Head of caudate nucleus (tissue), 42 donors: Measurements from ENCODE around the gene APBB1IP.
"Not testable (repeated sequence)": the region's sequence is repeated elsewhere in the genome, so short reads cannot be mapped to it uniquely, and the experiment has no call there.

Experiments used
- DNase-seq, 42 donors: peaks; one replicate each; pipeline versions ENCODE4 v3.0.0 to v3.0.0-alpha.2; 2020 to 2021; ENCODE audit warnings: mixed read lengths in 7 of 42
- intact Hi-C: fragments of 100-400 bp; cut with DNase I; formaldehyde crosslinking; loops from one replicate; pipeline ENCODE4 v1.15.0; 2022

The APBB1IP gene, protein sequence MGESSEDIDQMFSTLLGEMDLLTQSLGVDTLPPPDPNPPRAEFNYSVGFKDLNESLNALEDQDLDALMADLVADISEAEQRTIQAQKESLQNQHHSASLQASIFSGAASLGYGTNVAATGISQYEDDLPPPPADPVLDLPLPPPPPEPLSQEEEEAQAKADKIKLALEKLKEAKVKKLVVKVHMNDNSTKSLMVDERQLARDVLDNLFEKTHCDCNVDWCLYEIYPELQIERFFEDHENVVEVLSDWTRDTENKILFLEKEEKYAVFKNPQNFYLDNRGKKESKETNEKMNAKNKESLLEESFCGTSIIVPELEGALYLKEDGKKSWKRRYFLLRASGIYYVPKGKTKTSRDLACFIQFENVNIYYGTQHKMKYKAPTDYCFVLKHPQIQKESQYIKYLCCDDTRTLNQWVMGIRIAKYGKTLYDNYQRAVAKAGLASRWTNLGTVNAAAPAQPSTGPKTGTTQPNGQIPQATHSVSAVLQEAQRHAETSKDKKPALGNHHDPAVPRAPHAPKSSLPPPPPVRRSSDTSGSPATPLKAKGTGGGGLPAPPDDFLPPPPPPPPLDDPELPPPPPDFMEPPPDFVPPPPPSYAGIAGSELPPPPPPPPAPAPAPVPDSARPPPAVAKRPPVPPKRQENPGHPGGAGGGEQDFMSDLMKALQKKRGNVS

DNA sequence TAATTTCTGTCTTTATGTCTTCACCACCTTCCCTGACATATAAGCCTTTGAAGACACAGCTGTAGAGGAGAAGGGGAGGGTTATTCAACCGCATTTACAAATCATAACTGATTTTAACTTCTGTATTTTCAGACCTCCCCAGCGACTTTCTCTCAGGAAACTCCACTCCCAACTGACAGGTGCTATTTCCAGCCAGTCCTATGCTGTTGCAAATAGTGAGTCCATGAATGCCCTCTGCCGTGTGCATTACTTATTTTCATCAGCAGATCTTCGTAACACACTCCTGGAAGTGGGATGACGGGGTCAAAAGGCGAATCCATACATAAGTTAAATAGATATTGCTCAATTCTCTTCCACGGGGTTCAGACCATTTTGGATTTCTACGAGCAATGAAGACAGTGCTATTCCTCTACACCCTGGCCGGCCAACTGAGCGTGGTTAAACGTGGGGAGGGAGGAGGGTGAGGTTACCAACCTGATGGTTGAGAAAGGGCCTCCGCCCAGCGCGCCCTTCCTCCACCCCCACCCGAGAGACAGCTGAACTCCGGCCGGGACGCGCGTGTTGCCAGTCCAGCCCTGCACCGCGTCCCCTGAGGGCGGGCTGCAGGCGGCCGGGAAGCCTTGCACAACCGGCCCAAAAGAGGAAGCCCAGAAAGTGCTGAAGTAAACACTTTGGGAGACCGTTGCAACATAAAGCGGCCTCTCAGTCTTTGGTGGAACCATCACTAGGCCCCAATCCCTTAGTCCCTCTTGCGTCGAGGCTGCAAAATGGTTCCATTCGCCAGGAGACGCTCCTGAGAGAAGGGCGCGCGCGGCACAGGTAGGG is at the start of gene APBB1IP:
TSS of gene APBB1IP (plus strand) at position 705 of the 825 bp plus-strand sequence. CDS start 53,986 bp downstream, outside the sequence.
- DNase-seq, result peak; percentile 9 to 84 (median 46)
- intact Hi-C loops, result no loop called here

GRCh38 chr10:26389533-26389932 is 48.6 kb upstream of the APBB1IP start:
- no peak for DNase-seq
- intact Hi-C loops, result no loop called here

GRCh38 chr10:26391701-26392695 is 46.1 kb upstream of the APBB1IP start:
- intact Hi-C loops, result no loop called here
- peak in 27 of 42 donors; percentile 4 to 51 (median 28) for DNase-seq

GRCh38 chr10:26398353-26398752 is 39.8 kb upstream of the APBB1IP start:
- DNase-seq, intact Hi-C loops: not testable (repeated sequence)

DNA sequence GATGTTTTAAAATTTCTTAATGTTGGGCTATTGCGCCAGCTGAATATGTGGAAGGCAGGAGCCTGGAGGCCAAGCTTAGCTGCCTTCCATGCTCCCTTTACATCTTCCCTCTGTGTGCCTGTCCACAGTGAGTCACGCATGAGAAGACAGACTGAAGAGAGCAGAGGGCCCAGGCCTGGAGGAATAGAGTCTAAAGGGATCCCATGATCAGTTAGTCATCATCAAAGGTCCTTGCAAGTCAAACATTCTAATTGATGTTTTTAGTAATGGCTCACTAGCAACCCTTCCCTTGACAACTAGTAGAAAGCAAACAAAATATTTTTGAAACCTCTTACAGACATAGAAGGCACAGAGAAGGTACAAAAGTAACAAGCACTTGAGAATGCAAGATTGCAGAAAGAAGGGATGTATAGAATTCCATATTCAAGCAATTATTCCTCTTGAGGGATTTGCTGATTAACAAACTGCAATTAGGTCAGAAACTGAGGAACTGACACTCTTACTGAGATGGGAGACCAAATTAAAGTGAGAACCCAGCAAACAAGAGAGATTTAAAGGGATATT is 30.7 kb upstream of the APBB1IP start:
- intact Hi-C loops, result no loop called here
- DNase-seq, result no peak

DNA sequence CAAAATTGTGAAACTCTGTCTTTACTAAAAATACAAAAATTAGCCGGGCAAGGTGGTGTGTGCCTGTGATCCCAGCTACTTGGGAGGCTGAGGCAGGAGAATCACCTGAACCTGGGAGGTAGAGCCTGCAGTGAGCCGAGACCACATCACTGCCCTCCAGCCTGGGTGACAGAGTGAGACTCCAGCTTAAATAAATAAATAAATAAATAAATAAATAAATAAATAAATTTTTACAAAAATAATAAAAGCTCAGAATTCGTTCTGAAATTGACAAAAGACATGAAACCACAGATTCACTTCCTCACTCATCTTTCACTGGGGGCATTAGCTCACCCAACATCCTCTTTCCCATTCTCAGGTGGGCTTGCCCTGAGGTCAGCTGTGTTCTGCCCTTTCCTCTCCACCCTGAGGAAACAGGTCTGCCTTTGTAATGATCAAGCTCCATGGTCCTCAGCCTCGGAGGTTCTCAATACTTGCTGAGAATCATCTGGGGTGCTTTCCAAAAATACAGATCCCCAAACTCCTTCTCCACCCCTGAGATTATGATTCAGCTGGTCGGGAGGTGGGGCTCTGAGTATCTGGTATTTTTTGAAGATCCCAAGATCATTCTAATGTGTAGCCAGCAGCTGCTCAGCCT is 29.2 kb upstream of the APBB1IP start:
- DNase-seq, result no peak
- intact Hi-C loops, result no loop called here

GRCh38 chr10:26410356-26410755 is 27.8 kb upstream of the APBB1IP start:
- DNase-seq, result no peak
- intact Hi-C loops, result no loop called here

DNA sequence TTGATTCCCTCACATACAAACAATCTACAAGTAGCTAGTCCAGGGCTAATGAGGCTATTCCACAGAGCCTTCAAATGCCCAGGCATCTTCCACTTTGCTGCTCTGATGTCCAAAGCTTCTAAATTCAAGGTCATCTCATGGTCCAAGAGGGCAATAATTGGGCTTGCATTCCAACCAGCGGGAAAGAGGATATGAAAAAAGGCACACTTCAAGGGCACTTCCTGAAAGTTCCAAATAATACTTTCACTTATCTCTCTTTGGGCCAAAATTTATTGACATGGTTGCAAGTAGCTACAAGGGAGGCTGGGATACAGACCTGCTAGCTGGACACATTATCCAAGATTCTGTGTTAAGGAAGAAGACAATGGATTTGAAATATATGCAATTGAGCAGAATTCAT is 25.2 kb upstream of the APBB1IP start:
- no peak for DNase-seq

DNA sequence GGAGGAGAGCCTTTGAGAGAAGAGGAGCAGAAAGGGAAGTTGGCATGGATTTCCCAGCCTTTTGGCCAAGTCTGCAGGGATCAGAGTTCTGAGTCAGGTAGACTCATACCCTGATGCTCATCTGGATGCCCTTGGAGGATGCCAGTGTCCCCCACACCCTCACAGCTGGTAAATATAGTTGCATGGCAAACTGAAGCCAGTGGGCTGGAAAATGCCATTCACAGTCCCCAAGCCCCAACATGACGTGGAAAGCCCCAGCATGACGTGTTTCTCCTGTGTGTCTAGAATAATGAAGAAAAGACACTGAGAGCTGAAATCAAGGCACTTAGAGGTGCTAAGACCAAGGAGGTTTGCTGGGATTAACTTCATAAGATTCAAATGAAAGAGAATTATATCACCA is 24.8 kb upstream of the APBB1IP start:
- intact Hi-C loops, result no loop called here
- no peak for DNase-seq

More for the DNA sequence above, 25.2 kb upstream of the APBB1IP start:
- intact Hi-C loops, result no loop called here

- DNase-seq, result no peak
- intact Hi-C loops, result no loop called here
These were observed 21.0 kb upstream of the APBB1IP start for GRCh38 chr10:26417136-26417535.

GRCh38 chr10:26422977-26423376 is 15.2 kb upstream of the APBB1IP start:
- DNase-seq, result no peak
- intact Hi-C loops, result no loop called here

DNA sequence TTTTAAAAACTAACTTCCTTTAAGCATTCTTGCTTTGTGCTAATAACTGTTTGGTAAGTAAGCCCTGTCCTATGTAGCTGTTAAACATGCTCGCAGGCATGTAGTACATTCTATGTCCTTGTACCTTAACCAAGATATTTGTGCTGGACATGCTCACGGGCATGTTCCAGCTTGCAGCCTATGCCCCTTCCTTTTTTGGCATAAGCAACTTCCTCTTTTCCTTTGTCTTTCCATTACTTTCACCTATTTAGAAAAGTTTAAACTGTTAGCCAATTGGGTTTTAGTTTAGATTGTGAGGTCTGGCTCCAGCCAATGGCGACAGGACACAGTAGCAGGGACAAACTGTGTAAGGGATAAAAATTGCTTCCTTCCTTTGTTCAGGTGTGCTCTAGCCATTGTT is 14.4 kb upstream of the APBB1IP start:
- DNase-seq, result no peak
- intact Hi-C loops, result no loop called here

DNA sequence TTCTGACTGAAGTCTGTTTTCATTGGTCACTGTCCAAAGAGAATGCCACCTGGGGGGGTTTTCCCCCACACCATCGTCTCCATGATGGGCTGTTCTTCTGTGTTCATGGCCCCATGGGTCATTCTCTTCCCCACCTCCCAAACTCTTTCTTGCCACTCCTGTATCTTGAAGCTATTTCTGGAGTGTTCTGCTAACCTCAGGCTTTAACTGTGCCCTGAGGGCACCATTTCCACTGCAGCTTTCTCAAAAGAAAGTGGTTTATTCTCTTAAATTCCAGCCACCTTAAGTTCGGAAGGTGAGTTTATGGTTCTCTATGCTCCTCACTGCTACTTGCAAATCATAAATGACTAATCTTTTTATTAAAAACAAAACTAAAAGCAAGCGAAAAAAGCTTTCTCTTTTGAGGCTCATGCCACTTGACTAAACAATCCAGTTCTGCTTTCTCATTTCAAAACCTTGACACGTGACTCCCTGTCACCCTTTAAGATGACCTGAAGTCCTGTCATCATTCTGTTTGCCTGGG is 7.4 kb upstream of the APBB1IP start:
- intact Hi-C loops, result no loop called here
- peak in 1 of 42 donors; percentile 16 for DNase-seq

DNA sequence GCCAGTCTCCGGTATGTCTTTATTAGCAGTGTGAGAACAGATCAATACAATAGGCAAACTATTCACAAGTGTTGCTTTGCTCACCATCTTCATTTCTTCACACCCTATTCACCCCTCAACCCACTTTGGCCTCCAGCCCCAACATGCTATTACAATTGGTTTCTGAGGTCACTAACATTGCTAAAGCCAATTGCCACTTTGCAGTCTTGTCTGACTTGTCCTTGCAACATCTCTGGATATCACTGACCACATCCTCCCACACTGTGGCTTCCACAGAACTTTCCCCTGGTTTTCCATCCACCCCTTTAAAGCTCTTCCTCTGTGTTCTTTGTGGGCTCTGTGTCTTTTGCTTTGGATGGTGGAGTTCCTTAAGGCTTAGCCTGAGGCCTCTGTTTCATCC is 5.2 kb upstream of the APBB1IP start:
- DNase-seq, result peak in 4 of 42 donors; percentile 5 to 24 (median 8)
- intact Hi-C loops, result no loop called here

GRCh38 chr10:26435852-26436251 is 2.3 kb upstream of the APBB1IP start:
- intact Hi-C loops, result no loop called here
- DNase-seq, result no peak

- intact Hi-C loops, result no loop called here
- no peak for DNase-seq
These were observed 1.3 kb upstream of the APBB1IP start for GRCh38 chr10:26436848-26437247.

GRCh38 chr10:26438534-26439341 is 597 bp downstream of the APBB1IP start:
- intact Hi-C loops, result no loop called here
- DNase-seq, result peak in 23 of 42 donors; percentile 6 to 56 (median 24)
